ENCODE results near the gene KLHL3.

GRCh38 chr5:137693307-137693950 lies 42.5 kb downstream of the KLHL3 start:
- no peak for TF ChIP-seq CTCF (tag by site-specific recombination; IDR thresholded peaks at IDR 0.05)
- TF ChIP-seq ZNF521 (tag by site-specific recombination; IDR thresholded peaks at IDR 0.05) = no peak
- no peak for TF ChIP-seq ZNF621 (tag by site-specific recombination; IDR thresholded peaks at IDR 0.05)
- TF ChIP-seq ZNF701 (tag by site-specific recombination; IDR thresholded peaks at IDR 0.05) = no peak
- no peak for TF ChIP-seq REST (tag by site-specific recombination; IDR thresholded peaks at IDR 0.05)
- TF ChIP-seq ZNF214 (tag by site-specific recombination; IDR thresholded peaks at IDR 0.05; ENCODE audit: borderline replicate concordance) = no peak
- no peak for TF ChIP-seq BCL11A (tag by site-specific recombination; IDR thresholded peaks at IDR 0.05; ENCODE audit: low read depth)
- TF ChIP-seq YY1 (tag by site-specific recombination; IDR thresholded peaks at IDR 0.05) = no peak
- TF ChIP-seq PRDM10 (tag by site-specific recombination; IDR thresholded peaks at IDR 0.05) = no peak
- no peak for TF ChIP-seq HOXA7 (CRISPR knock-in tag; IDR thresholded peaks at IDR 0.05; ENCODE audit: borderline replicate concordance)
- TF ChIP-seq ZNF354C (tag by site-specific recombination; IDR thresholded peaks at IDR 0.05; ENCODE audit: borderline replicate concordance, low read depth) = no peak
- TF ChIP-seq ZNF335 (tag by site-specific recombination; conservative IDR thresholded peaks at IDR 0.05) = no peak
